GM18951 (cell line): Measurements from ENCODE around the gene DCLRE1B.

ENCODE experiments used
- POLR2A ChIP-seq: IDR thresholded peaks from 4 replicates; pipeline ENCODE4 v1.6.1; 2011; ENCODE audit warnings: mild to moderate bottlenecking; ENCODE audit not compliant: insufficient read length, insufficient read depth; ENCODE audit errors: extremely low read depth
- in situ Hi-C: fragments of 300-500 bp; cut with MboI; formaldehyde crosslinking; loops from one replicate; pipeline ENCODE4 v1.12.0; 2022; ENCODE audit warnings: low sequenced_read_pairs, mixed read lengths, inconsistent platforms; ENCODE audit not compliant: unreplicated experiment

Gene DCLRE1B

GRCh38 chr1:113874012-113874879 is 30.9 kb upstream of the DCLRE1B start:
- in situ Hi-C loops, result no loop called here

GRCh38 chr1:113875714-113876113 is 29.4 kb upstream of the DCLRE1B start:
- in situ Hi-C loops, result no loop called here
- TF ChIP-seq POLR2A, result no peak

More at GRCh38 chr1:113874012-113874879, 30.9 kb upstream of the DCLRE1B start:
- TF ChIP-seq POLR2A, result no peak

DNA sequence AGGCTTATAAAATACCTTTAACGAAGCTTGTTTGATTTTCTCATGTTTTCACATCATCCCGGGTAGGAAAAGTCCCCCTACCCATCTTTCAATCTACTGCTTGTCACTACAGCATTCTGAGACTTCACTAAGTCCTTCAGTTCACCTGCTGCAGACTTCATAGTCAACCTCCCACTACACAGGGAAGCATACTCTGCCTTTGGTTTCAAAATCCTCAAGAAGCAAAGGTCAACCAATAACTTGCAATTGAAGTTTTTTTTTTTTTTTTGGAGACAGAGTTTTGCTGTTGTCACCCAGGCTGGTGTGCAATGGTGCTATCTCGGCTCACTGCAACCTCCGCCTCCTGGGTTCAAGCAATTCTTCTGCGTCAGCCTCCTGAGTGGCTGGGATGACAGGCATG is 28.9 kb upstream of the DCLRE1B start:
- in situ Hi-C loops, result no loop called here
- no peak for TF ChIP-seq POLR2A

DNA sequence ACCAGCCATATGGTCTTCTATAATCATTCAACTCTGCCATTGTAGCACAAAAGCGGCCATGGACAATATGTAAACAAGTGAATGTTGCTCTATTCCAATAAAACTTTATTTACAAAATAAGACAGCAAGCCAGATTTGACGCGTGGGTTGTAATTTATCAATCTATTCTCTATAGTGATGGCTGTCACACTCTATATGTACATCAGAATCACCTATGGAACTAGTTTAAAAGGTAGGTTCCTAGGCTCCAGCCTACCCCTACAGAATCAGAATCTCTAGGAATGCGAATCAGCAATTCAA is 25.4 kb upstream of the DCLRE1B start:
- in situ Hi-C loops, result no loop called here
- no peak for TF ChIP-seq POLR2A

DNA sequence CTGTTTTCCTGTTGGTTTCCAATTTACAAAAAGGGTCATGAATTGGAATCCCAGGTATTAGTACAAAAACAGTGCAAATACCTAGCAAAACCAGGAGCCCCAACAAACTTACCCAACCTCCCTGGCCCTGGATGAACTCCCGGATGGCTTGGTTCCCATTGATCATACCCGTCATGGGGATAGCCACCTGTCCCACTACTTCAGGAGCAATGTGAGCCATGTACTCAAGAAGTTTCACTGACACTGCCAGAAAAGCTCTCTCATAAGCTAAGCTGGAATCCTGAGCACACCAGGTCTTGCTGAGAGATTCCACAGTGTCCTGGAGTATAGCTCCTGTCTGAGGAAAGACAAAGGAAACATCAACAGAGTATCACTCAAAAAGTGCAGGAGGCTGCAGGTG is 23.5 kb upstream of the DCLRE1B start:
- in situ Hi-C loops, result no loop called here
- no peak for TF ChIP-seq POLR2A

- TF ChIP-seq POLR2A, result no peak
- in situ Hi-C loops, result no loop called here
Measured at GRCh38 chr1:113886417-113887401, 18.4 kb upstream of the DCLRE1B start.

GRCh38 chr1:113887402-113888175 is 17.5 kb upstream of the DCLRE1B start, which contains the start of gene BCL2L15:
TSS of gene BCL2L15 (minus strand) at chr1:113887581. CDS start at chr1:113887375, 206 bp downstream.
- TF ChIP-seq POLR2A, result no peak
- in situ Hi-C loops, result no loop called here

DNA sequence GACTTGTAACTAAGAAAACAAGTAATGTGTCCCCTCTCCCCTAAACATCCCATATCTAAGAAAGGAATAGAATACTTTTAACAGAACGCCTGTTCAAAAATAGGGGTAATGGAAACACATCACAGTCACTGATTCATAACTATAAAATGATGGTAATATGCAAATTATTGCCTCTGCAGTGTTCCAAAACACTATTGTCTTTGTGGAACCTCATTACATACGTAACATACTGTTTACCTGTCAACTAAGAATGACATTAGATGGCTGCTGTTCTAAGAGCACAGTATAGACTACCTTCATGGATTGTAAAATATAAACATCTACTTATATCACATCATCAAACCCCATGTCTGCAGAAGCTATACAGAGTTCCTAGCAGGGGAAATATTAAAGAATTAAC is 14.3 kb upstream of the DCLRE1B start:
- TF ChIP-seq POLR2A, result no peak
- in situ Hi-C loops, result no loop called here

- no peak for TF ChIP-seq POLR2A
- in situ Hi-C loops, result no loop called here
Measured at GRCh38 chr1:113891631-113892220, 13.4 kb upstream of the DCLRE1B start.

DNA sequence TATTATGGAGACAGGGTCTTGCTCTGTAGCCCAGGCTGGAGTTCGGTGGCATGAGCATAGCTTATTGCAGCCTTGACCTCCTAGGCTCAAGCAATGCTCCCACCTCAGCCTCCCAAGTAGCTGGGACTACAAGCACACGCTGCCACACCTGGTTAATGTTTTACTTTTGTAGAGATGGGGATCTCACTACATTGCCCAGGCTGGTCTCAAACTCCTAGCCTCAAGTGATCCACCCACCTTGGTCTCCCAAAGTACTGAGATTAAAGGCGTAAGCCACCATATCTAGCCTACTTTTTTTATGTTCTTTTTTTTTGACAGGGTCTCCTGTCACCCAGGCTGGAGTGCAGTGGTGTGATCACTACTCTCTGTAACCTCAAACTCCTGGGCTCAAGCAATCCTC is 11.9 kb upstream of the DCLRE1B start:
- TF ChIP-seq POLR2A, result no peak

GRCh38 chr1:113895098-113895497 is 10.0 kb upstream of the DCLRE1B start:
- in situ Hi-C loops, result no loop called here
- TF ChIP-seq POLR2A, result no peak

More for the DNA sequence above, 11.9 kb upstream of the DCLRE1B start:
- in situ Hi-C loops, result no loop called here

DNA sequence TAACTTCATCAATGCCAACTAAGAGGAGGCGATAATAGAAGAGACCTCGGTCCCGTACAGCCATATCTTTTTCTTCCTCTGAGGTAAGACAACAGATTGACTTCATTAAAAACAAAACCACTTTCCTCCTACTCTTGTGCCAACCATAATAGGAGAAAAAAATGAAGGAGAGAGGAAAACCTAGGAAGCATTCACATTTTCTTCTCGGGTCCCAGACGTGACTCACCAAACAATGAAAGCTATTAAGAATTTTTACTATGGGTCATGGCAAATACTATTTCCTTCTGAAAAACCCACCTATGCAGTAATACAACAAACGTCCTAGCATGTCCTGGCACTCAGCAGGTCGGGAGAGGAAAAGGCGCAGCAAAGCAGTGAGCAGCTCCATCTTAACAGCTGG is 9.2 kb upstream of the DCLRE1B start:
- in situ Hi-C loops, result no loop called here
- TF ChIP-seq POLR2A, result no peak
